Mesothelial cell of epicardium (in vitro differentiated cells): ENCODE data around the gene INPPL1. TPM values are rescaled to one million over a fixed set of nuclear protein-coding genes. Genes with fewer than 3 reads are reported as not detected.
A peak's percentile ranks its signal among the peaks of the same experiment; 100 is the strongest.
"Not testable (repeated sequence)": the region's sequence is repeated elsewhere in the genome, so short reads cannot be mapped to it uniquely, and the experiment has no call there.

Experiments used
- DNase-seq, 2 experiments: peaks; one replicate each; pipeline ENCODE4 v3.0.0; 2021; ENCODE audit warnings: low spot score in 2 of 2; ENCODE audit not compliant: unreplicated experiment in 2 of 2
- H3K27ac Mint-ChIP-seq: 2 replicates; pipeline ENCODE4 v1.8.0; 2021; ENCODE audit warnings: mixed read lengths
- H3K27me3 Mint-ChIP-seq: 2 replicates; pipeline ENCODE4 v1.8.0; 2021; ENCODE audit warnings: low read depth, mixed read lengths
- H3K36me3 Mint-ChIP-seq: 2 replicates; pipeline ENCODE4 v1.8.0; 2021; ENCODE audit warnings: mixed read lengths
- H3K4me1 Mint-ChIP-seq: 2 replicates; pipeline ENCODE4 v1.8.0; 2021; ENCODE audit warnings: mixed read lengths
- H3K4me3 Mint-ChIP-seq: 2 replicates; pipeline ENCODE4 v1.8.0; 2021; ENCODE audit warnings: mild to moderate bottlenecking, moderate library complexity, mixed read lengths
- H3K9me3 Mint-ChIP-seq: 2 replicates; pipeline ENCODE4 v1.8.0; 2021; ENCODE audit warnings: mixed read lengths
- CTCF ChIP-seq: fragments of 200-600 bp; sonication (generic); IDR thresholded peaks from one replicate; pipeline ENCODE4 v1.5.0; 2021; ENCODE audit warnings: antibody characterized with exemption; ENCODE audit not compliant: unreplicated experiment
- total RNA-seq: library from RNA; stranded (reverse); gene quantifications from 3 replicates; pipeline ENCODE4 v1.2.1, GENCODE V29; 2021

INPPL1 gene, protein sequence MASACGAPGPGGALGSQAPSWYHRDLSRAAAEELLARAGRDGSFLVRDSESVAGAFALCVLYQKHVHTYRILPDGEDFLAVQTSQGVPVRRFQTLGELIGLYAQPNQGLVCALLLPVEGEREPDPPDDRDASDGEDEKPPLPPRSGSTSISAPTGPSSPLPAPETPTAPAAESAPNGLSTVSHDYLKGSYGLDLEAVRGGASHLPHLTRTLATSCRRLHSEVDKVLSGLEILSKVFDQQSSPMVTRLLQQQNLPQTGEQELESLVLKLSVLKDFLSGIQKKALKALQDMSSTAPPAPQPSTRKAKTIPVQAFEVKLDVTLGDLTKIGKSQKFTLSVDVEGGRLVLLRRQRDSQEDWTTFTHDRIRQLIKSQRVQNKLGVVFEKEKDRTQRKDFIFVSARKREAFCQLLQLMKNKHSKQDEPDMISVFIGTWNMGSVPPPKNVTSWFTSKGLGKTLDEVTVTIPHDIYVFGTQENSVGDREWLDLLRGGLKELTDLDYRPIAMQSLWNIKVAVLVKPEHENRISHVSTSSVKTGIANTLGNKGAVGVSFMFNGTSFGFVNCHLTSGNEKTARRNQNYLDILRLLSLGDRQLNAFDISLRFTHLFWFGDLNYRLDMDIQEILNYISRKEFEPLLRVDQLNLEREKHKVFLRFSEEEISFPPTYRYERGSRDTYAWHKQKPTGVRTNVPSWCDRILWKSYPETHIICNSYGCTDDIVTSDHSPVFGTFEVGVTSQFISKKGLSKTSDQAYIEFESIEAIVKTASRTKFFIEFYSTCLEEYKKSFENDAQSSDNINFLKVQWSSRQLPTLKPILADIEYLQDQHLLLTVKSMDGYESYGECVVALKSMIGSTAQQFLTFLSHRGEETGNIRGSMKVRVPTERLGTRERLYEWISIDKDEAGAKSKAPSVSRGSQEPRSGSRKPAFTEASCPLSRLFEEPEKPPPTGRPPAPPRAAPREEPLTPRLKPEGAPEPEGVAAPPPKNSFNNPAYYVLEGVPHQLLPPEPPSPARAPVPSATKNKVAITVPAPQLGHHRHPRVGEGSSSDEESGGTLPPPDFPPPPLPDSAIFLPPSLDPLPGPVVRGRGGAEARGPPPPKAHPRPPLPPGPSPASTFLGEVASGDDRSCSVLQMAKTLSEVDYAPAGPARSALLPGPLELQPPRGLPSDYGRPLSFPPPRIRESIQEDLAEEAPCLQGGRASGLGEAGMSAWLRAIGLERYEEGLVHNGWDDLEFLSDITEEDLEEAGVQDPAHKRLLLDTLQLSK
- 279 to 299 TPM (median 289 TPM) in 3 replicates for total RNA-seq

- TF ChIP-seq CTCF: no peak
- Mint-ChIP-seq H3K4me3 (peak within 1 kb of the TSS; percentile 96), H3K9me3 (no peaks in the 10 kb centered on the region), H3K36me3 (peaks cover 6% of the 10 kb centered on the region), H3K4me1 (peaks cover 27% of the 10 kb centered on the region), H3K27me3 (no peaks in the 10 kb centered on the region), H3K27ac (peak within 1 kb of the TSS; percentile 99)
- peak in 1 of 2 experiments; percentile 64 for DNase-seq
Observed at GRCh38 chr11:72224564-72225410, at the start of gene INPPL1. Gene INPPL1 (plus strand): TSS chr11:72224767. CDS start chr11:72224985, 218 bp downstream.

DNA sequence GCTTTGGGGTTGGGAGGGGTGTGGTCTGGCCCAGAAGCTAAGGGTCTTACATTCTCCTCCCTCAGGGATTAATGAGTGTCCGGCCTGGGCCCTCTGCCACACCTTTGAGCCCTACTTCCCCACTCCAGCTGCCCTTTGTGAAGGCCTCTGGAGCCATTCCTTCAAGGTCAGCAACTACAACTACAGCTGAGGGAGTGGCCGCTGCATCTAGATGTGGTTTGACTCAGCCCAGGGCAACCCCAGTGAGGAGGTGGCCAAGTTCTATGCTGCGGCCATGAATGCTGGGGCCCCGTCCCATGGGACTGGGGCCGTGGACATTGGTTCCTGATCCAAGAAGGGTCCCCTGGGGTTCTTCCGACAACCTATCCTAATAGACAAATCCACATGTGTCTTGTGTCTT, 46.9 kb upstream of the INPPL1 start:
- H3K27me3 Mint-ChIP-seq: no peaks in the 10 kb centered on the region
- DNase-seq: no peak
- no peaks in the 10 kb centered on the region for H3K9me3 Mint-ChIP-seq
- no peaks in the 10 kb centered on the region for H3K36me3 Mint-ChIP-seq
- H3K27ac Mint-ChIP-seq: no peak overlapping the region
- peaks cover 14% of the 10 kb centered on the region for H3K4me1 Mint-ChIP-seq
- H3K4me3 Mint-ChIP-seq: no peak overlapping the region
- TF ChIP-seq CTCF: no peak

DNA sequence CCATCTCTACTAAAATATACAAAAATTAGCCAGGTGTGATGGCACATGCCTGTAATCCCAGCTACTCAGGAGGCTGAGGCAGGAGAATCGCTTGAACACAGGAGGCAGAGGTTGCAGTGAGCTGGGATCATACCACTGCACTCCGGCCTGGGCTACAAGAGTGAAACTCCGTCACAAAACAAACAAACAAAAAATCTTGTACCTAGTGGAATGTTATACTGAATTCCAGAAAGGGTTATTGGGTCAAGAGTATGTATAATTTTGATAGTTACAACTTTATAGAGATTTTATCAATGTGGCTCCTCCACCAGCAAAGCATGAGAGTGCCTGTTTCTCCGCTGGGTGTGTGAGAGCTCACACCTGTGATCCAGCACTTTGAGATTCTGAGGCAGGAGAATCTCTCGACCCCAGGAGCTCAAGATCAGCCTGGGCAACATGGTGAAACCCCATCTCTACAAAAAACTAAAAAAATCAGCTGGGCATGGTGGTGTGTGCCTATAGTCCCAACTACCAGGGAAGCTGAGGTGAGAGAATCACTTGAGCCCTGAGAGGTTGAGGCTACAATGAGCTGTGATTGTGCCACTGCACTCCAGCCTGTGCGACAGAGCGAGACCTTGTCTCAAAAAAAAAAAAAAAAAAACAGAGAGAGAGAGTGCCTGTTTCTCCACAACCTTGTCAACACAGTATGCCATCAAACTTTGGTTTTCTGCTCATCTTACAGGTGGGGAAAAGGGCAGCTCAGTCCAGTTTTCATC, 45.3 kb upstream of the INPPL1 start:
- Mint-ChIP-seq H3K27ac (no peak overlapping the region), H3K36me3 (no peaks in the 10 kb centered on the region), H3K4me3 (no peak overlapping the region), H3K4me1 (peaks cover 18% of the 10 kb centered on the region), H3K27me3 (no peaks in the 10 kb centered on the region), H3K9me3 (no peaks in the 10 kb centered on the region)
- TF ChIP-seq CTCF: no peak
- DNase-seq: no peak

DNA sequence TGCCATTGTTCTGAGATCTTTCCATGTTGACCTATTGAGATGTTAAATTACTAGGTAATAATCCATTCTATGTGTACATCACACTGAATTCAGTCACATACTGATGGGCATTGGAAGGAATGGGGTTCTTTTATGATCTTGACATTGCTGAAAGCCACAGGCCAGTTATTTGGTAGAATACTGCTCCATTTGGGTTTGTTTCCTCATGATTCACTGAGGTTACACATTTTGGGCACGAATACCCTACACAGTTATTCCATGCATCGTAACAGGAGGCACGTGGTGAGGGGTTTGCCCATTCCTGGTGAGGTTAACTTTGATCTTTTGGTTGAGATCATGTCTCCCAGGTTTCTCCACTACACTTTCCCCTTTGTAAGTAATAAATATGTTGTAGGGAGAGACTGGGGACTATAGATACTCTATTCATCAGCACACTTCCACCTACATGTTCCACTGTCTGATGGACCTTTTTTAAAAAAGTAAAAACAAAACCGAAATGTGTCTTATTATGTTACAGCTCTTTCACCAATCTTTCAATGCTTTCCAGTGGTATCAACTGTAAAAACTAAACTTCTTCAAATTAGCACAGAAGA, 44.7 kb upstream of the INPPL1 start:
- no peak overlapping the region for H3K4me3 Mint-ChIP-seq
- TF ChIP-seq CTCF: no peak
- no peaks in the 10 kb centered on the region for H3K36me3 Mint-ChIP-seq
- no peaks in the 10 kb centered on the region for H3K9me3 Mint-ChIP-seq
- peaks cover 18% of the 10 kb centered on the region for H3K4me1 Mint-ChIP-seq
- no peak overlapping the region for H3K27ac Mint-ChIP-seq
- DNase-seq: no peak
- no peaks in the 10 kb centered on the region for H3K27me3 Mint-ChIP-seq

DNA sequence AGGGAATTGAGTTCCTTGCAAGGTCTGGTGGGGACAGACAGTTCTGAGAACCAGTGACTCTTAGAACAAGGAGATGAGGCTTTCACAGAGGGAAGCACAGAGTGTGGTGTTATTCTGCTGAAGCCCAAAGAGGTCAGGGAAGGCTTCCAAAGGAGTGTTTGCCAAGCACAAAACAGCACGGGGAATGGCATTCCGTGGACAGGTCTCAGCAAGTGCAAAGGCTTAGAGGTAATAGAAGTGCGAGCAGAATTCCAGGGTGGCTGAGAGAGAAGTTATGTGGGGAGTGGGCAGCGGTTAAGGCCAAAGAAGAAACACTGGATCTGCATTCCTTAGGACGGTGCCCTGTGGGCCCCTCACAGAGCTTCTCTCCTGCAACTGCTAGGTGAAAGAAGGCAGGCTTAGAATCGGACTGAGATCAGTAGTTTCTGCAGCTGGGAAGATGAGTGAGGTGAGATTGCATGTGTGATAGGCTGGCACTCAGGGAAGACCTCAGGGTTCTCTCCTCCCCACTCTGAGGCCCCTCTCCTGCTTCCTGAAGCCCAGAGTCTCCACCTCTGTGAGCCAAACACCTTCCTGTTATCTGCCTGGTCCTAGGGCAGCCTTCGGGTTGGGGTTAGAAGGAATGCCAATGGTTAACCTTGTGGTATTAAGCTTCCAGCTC, 43.5 kb upstream of the INPPL1 start:
- peak overlapping the region; percentile 76 for H3K27ac Mint-ChIP-seq
- H3K4me1 Mint-ChIP-seq: peaks cover 18% of the 10 kb centered on the region
- H3K36me3 Mint-ChIP-seq, H3K4me3 Mint-ChIP-seq, DNase-seq, H3K27me3 Mint-ChIP-seq, H3K9me3 Mint-ChIP-seq: not testable (repeated sequence)

DNA sequence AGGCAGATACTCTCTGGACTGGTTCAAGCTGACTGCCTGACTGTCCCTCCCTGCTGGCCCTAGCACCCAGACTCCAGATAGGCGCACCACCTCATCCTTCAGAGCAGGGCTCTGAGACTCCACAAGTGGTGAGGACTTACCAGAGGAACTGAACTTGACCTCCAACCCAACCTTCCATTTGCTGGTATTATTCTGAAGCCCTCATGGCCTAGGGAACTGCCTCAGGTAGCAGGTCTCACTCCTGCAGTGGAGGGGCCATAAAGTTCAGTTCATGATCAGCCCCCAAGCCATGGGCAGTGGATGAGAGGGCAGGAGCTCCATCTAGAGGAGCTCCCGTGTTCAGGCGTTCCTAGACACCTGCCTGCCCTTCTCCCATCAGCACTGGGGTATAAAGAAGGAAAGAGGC, 43.0 kb upstream of the INPPL1 start:
- H3K4me1 Mint-ChIP-seq: peaks cover 18% of the 10 kb centered on the region
- not testable (repeated sequence) for H3K9me3 Mint-ChIP-seq, H3K27ac Mint-ChIP-seq, H3K4me3 Mint-ChIP-seq, DNase-seq, H3K36me3 Mint-ChIP-seq, H3K27me3 Mint-ChIP-seq
